Calu3 (cell line): ENCODE data around the gene SPRY2. TPM values are rescaled to one million over a fixed set of nuclear protein-coding genes. Genes with fewer than 3 reads are reported as not detected.

Experiments used
- BruUV-seq: library from RNA; stranded (reverse); fragments of 400-500 nt; replicated peaks from 2 replicates; lab custom pipeline; 2021; lab: Mats Ljungman, UMichigan
- CTCF ChIA-PET: fragments of 300-600 bp; sonication (Branson Sonifier 250); formaldehyde crosslinking; loops from one replicate; lab custom pipeline; 2022; ENCODE audit warnings: antibody characterized with exemption; lab: Charles Lee
- DNase-seq: peaks from one replicate; pipeline ENCODE4 v3.0.0; 2022
- H3K27ac Mint-ChIP-seq: one replicate; pipeline ENCODE4 v1.8.0; 2022; ENCODE audit warnings: mixed read lengths; ENCODE audit not compliant: unreplicated experiment
- H3K27me3 Mint-ChIP-seq: one replicate; pipeline ENCODE4 v1.8.0; 2022; ENCODE audit warnings: mixed read lengths; ENCODE audit not compliant: unreplicated experiment
- H3K36me3 Mint-ChIP-seq: one replicate; pipeline ENCODE4 v1.8.0; 2022; ENCODE audit warnings: mild to moderate bottlenecking, moderate library complexity, mixed read lengths; ENCODE audit not compliant: insufficient read depth, unreplicated experiment
- H3K4me1 Mint-ChIP-seq: one replicate; pipeline ENCODE4 v1.8.0; 2022; ENCODE audit warnings: mild to moderate bottlenecking, low read depth, mixed read lengths; ENCODE audit not compliant: unreplicated experiment
- H3K4me3 Mint-ChIP-seq: one replicate; pipeline ENCODE4 v1.8.0; 2022; ENCODE audit warnings: mild to moderate bottlenecking, low read depth, moderate library complexity, mixed read lengths; ENCODE audit not compliant: unreplicated experiment
- H3K9me3 Mint-ChIP-seq: one replicate; pipeline ENCODE4 v1.8.0; 2022; ENCODE audit warnings: low read depth, mixed read lengths; ENCODE audit not compliant: unreplicated experiment
- CTCF ChIP-seq: fragments of 200-600 bp; IDR thresholded peaks from one replicate; pipeline ENCODE4 v1.8.0; 2022; ENCODE audit warnings: antibody characterized with exemption; ENCODE audit not compliant: unreplicated experiment
- intact Hi-C: fragments of 100-400 bp; cut with micrococcal nuclease; formaldehyde crosslinking; loops from one replicate; pipeline ENCODE4 v1.10.0; 2022; ENCODE audit not compliant: unreplicated experiment
- total RNA-seq: library from RNA; stranded (reverse); gene quantifications from 2 replicates; pipeline ENCODE4 v1.2.3, GENCODE V29; 2022

SPRY2 gene
- total RNA-seq, 1 experiment from 2014 or later, result 13.6 TPM

GRCh38 chr13:80306337-80306972, 34.5 kb downstream of the SPRY2 start:
- intact Hi-C loops, result no loop called here
- CTCF ChIA-PET, result no interaction called here
- no peak for TF ChIP-seq CTCF
- H3K27ac Mint-ChIP-seq, result peak overlapping the region; percentile 67
- H3K36me3 Mint-ChIP-seq, result no peaks in the 10 kb centered on the region
- no peak overlapping the region for H3K4me3 Mint-ChIP-seq
- no peaks in the 10 kb centered on the region for H3K27me3 Mint-ChIP-seq
- no peaks in the 10 kb centered on the region for H3K9me3 Mint-ChIP-seq
- no peak for DNase-seq
- BruUV-seq, result no TSS peak
- H3K4me1 Mint-ChIP-seq, result peaks cover 9% of the 10 kb centered on the region

GRCh38 chr13:80305737-80306136, 35.2 kb downstream of the SPRY2 start:
- peak overlapping the region; percentile 67 for H3K27ac Mint-ChIP-seq
- H3K4me3 Mint-ChIP-seq, result no peak overlapping the region

GRCh38 chr13:80303225-80303811, 37.6 kb downstream of the SPRY2 start:
- H3K4me3 Mint-ChIP-seq, result no peak overlapping the region
- intact Hi-C loops, result no loop called here
- no peaks in the 10 kb centered on the region for H3K36me3 Mint-ChIP-seq
- DNase-seq, result no peak
- CTCF ChIA-PET, result no interaction called here
- BruUV-seq, result no TSS peak
- peaks cover 9% of the 10 kb centered on the region for H3K4me1 Mint-ChIP-seq
- no peaks in the 10 kb centered on the region for H3K27me3 Mint-ChIP-seq
- H3K9me3 Mint-ChIP-seq, result no peaks in the 10 kb centered on the region
- no peak overlapping the region for H3K27ac Mint-ChIP-seq
- TF ChIP-seq CTCF, result no peak

More at GRCh38 chr13:80305737-80306136, 35.2 kb downstream of the SPRY2 start:
- no TSS peak for BruUV-seq
- no peaks in the 10 kb centered on the region for H3K9me3 Mint-ChIP-seq
- H3K36me3 Mint-ChIP-seq, result no peaks in the 10 kb centered on the region
- intact Hi-C loops, result no loop called here
- no peak for DNase-seq
- peaks cover 9% of the 10 kb centered on the region for H3K4me1 Mint-ChIP-seq
- CTCF ChIA-PET, result no interaction called here
- TF ChIP-seq CTCF, result no peak
- H3K27me3 Mint-ChIP-seq, result no peaks in the 10 kb centered on the region

GRCh38 chr13:80299046-80299445, 41.9 kb downstream of the SPRY2 start:
- no peak for DNase-seq
- no peaks in the 10 kb centered on the region for H3K9me3 Mint-ChIP-seq
- H3K27me3 Mint-ChIP-seq, result no peaks in the 10 kb centered on the region
- no peak overlapping the region for H3K27ac Mint-ChIP-seq
- no peak for TF ChIP-seq CTCF
- H3K36me3 Mint-ChIP-seq, result no peaks in the 10 kb centered on the region
- CTCF ChIA-PET, result no interaction called here
- no peaks in the 10 kb centered on the region for H3K4me1 Mint-ChIP-seq
- no peak overlapping the region for H3K4me3 Mint-ChIP-seq
- intact Hi-C loops, result no loop called here
- BruUV-seq, result no TSS peak
